K562 (cell line): Measurements from ENCODE around the gene ZNF785. TPM values are rescaled to one million over a fixed set of nuclear protein-coding genes. Genes with fewer than 3 reads are reported as not detected.

Experiments
- CHD1 ChIP-seq: fragments of 200-600 bp; sonication (generic); IDR thresholded peaks from one replicate; pipeline ENCODE4 v1.6.1; 2012; ENCODE audit warnings: mild to moderate bottlenecking, moderate library complexity, low read length, inconsistent platforms
- HCFC1 ChIP-seq: IDR thresholded peaks from 2 replicates; pipeline ENCODE4 v1.6.1; 2012; ENCODE audit warnings: low read depth, low read length, improper control_type of control experiment
- HLTF ChIP-seq: fragments of 450-650 bp; IDR thresholded peaks from 2 replicates; pipeline ENCODE4 v1.6.1; 2016
- ID3 ChIP-seq, 2 experiments: fragments of 250-450 bp in 1 of 2; fragments of 450-650 bp in 1 of 2; sonication (Bioruptor Pico) in 1 of 2; IDR thresholded peaks; 2 replicates each; pipeline versions ENCODE4 v1.6.1 to v1.8.0; 2016 to 2021; ENCODE audit warnings: mild to moderate bottlenecking in 2 of 2, moderate library complexity in 2 of 2, missing compliant biosample characterization in 1 of 2, missing genetic modification characterization in 1 of 2
- MITF ChIP-seq: IDR thresholded peaks from 2 replicates; pipeline ENCODE4 v1.6.1; 2014; ENCODE audit warnings: antibody characterized with exemption
- NUFIP1 ChIP-seq: fragments of 450-650 bp; IDR thresholded peaks from 2 replicates; pipeline ENCODE4 v1.6.1; 2018; ENCODE audit not compliant: partially characterized antibody
- RB1 ChIP-seq: fragments of 450-650 bp; IDR thresholded peaks from 2 replicates; pipeline ENCODE4 v1.6.1; 2017; ENCODE audit warnings: low read depth, mild to moderate bottlenecking
- SMAD3 ChIP-seq: fragments of 450-650 bp; formaldehyde crosslinking; conservative IDR thresholded peaks from 2 replicates; pipeline ENCODE4 v1.4.0; 2020; ENCODE audit warnings: mild to moderate bottlenecking
- TCF3 ChIP-seq: sonication (generic); formaldehyde crosslinking; IDR thresholded peaks from 2 replicates; pipeline ENCODE4 v1.4.0; 2020; ENCODE audit warnings: mild to moderate bottlenecking, missing genetic modification reagents
- TRIM28 ChIP-seq: fragments of 450-650 bp; IDR thresholded peaks from 2 replicates; pipeline ENCODE4 v1.6.1; 2017
- ZBTB5 ChIP-seq: fragments of 450-650 bp; IDR thresholded peaks from 2 replicates; pipeline ENCODE4 v1.6.1; 2017; ENCODE audit warnings: antibody characterized with exemption
- ZBTB7A ChIP-seq: IDR thresholded peaks from 2 replicates; pipeline ENCODE4 v1.6.1; 2011; ENCODE audit warnings: low read depth, mild to moderate bottlenecking, low read length, moderate library complexity, borderline replicate concordance; ENCODE audit not compliant: control insufficient read depth
- ZNF316 ChIP-seq: fragments of 450-650 bp; IDR thresholded peaks from 2 replicates; pipeline ENCODE4 v1.6.1; 2016
- ZNF318 ChIP-seq, 2 experiments: fragments of 450-650 bp; IDR thresholded peaks; 2 replicates each; pipeline ENCODE4 v1.6.1; 2016; ENCODE audit warnings: mild to moderate bottlenecking in 2 of 2, borderline replicate concordance in 1 of 2, low read depth in 1 of 2, moderate library complexity in 1 of 2
- ZNF668 ChIP-seq: fragments of 250-450 bp; sonication (Bioruptor Pico); IDR thresholded peaks from 2 replicates; pipeline ENCODE4 v1.8.0; 2022; ENCODE audit warnings: mild to moderate bottlenecking, inconsistent platforms
- ZNF695 ChIP-seq: fragments of 450-650 bp; formaldehyde crosslinking; IDR thresholded peaks from 2 replicates; pipeline ENCODE4 v1.4.0; 2020; ENCODE audit warnings: mild to moderate bottlenecking, moderate library complexity
- ZNF76 ChIP-seq: fragments of 250-450 bp; sonication (Bioruptor Pico); IDR thresholded peaks from 2 replicates; pipeline ENCODE4 v1.4.0; 2020; ENCODE audit warnings: mild to moderate bottlenecking, moderate library complexity, borderline replicate concordance
- polyA plus RNA-seq, 8 experiments: library from polyadenylated mRNA; depleted of rRNA in 4 of 8; stranded (reverse) in 5 of 8; unstranded in 3 of 8; fragments of >200 nt; fragmentation: Nextera tagmentation in 2 of 8; fragmentation: Illumina TruSeq in 1 of 8; extraction: Ambion mirVana in 2 of 8; extraction: Trizol in 1 of 8; gene quantifications; 2 replicates each; pipeline versions ENCODE4 v1.2.1 to v1.2.3, GENCODE V29; 2011 to 2014; ENCODE audit warnings: inconsistent platforms in 1 of 8, missing spikeins in 1 of 8
- total RNA-seq, 7 experiments: library from RNA; depleted of rRNA in 6 of 7; stranded (reverse); fragments of >200 nt in 6 of 7; fragmentation: Illumina TruSeq in 2 of 7; extraction: Trizol in 2 of 7; gene quantifications; 2 replicates each; pipeline versions ENCODE4 v1.2.1 to v1.2.3, GENCODE V29; 2011 to 2021; ENCODE audit warnings: low replicate concordance in 1 of 7

The ZNF785 gene
- total and polyA plus RNA-seq, 9 of the 15 experiments (the other 6 are each of a cell fraction or from before 2014, with no cell fraction given), result 0.64 to 11.0 (median 6.4) TPM

GRCh38 chr16:30558789-30559377, 26.6 kb downstream of the ZNF785 start (continued):
- no peak for TF ChIP-seq ID3 (CRISPR knock-in tag; IDR thresholded peaks at IDR 0.05)
- peak; percentile 67; the same call in 1 of the 2 replicates for TF ChIP-seq ID3 (tag; IDR thresholded peaks at IDR 0.05)
- no peak for TF ChIP-seq ZNF76 (CRISPR knock-in tag)
- TF ChIP-seq ZBTB7A, result no peak
- no peak for TF ChIP-seq ZNF695 (CRISPR knock-in tag)
- TF ChIP-seq CHD1, result no peak
- TF ChIP-seq ZNF316, result no peak
- no peak for TF ChIP-seq ZBTB5
- peak; percentile 47; the same call in 1 of the 2 replicates for TF ChIP-seq TRIM28
- TF ChIP-seq NUFIP1, result no peak
- TF ChIP-seq HLTF, result no peak
- no peak; the same call in 1 of the 2 replicates for TF ChIP-seq SMAD3 (CRISPR knock-in tag)
- TF ChIP-seq MITF, result no peak
- TF ChIP-seq ZNF668 (CRISPR knock-in tag), result 0 out of 2 replicates have a peak, but pooled peaks have one; percentile 35
- TF ChIP-seq HCFC1, result no peak
- no peak for TF ChIP-seq TCF3 (CRISPR knock-in tag)
- no peak for TF ChIP-seq RB1
- TF ChIP-seq ZNF318 (IDR thresholded peaks at IDR 0.05; ENCODE audit: borderline replicate concordance in 1 of 2, low read depth in 1 of 2), result no peak
